NOMO-1 treated with dmso at 0.1 percent for 144 hours (cell line): ENCODE data around the gene EIF2A.
"Not testable (repeated sequence)": the region's sequence is repeated elsewhere in the genome, so short reads cannot be mapped to it uniquely, and the experiment has no call there.

ENCODE experiments used
- DNase-seq: peaks from one replicate; lab custom pipeline; 2025; ENCODE audit not compliant: unreplicated experiment; lab: John Stamatoyannopoulos, UW

The EIF2A gene

DNA sequence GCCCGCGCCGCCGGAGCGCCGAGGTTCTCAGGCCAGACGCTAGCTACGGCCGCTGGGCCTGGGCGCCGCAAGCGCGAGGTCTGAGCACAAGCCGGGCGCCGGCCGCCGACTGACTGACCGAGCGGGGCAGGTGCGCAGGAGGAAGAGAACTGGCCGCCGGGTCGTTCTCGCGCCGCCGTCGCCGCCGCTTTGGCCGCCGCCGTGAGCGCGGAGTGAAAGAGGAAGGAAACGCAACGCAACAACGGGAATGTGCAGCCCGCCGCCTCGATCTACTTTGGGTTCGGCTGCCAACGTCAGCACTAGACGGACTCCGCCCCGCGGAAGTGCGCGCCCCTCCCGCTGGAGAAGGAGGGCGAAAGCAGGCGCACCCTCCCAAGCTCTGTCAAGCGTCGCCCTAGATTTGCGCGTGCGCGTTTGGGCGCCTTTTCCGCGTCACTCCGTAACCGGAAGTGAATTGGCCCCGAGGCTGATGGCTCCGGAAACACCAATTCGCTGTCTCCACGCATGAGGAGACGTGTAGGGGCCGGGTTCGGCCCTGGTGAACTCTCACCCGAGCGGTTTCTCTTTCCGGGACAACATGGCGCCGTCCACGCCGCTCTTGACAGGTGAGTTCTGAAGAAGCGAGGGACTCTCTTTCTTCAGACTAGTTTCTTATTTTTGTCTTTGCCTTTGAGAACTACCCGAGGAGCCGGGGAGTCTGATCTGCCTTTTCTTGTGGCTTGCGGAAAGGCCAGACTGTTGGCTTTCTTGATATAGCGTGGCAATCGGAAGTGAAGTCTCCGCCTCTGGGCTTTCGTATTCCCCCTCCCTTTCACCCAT is at the start of gene EIF2A, which contains the start of gene SERP1:
TSS of gene EIF2A (plus strand) at position 562 of the 819 bp plus-strand sequence. CDS start at position 578, 16 bp downstream.
TSS of gene SERP1 (minus strand) at position 271 of the 819 bp plus-strand sequence. CDS start 361 bp downstream, outside the sequence.
- peak; percentile 100 for DNase-seq

DNA sequence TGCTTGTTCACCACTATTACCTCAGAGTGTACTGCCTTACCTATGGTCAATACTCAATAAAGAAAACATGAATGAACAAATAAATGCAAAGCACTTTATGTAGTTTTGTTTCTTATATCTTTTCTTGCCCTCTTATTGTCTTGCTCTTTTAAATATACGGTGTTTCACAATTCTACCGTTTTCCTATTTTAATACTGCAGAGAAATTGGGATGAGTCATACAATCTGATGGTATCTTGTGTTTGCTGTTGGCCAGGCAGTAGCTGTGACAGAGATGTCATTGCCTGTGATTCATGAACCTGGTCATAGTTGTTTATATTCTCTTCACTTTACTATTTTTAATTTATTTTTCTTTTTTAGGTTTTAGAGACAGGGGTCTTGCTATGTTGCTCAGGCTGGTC is 48.6 kb upstream of the EIF2A start:
- DNase-seq, result no peak

DNA sequence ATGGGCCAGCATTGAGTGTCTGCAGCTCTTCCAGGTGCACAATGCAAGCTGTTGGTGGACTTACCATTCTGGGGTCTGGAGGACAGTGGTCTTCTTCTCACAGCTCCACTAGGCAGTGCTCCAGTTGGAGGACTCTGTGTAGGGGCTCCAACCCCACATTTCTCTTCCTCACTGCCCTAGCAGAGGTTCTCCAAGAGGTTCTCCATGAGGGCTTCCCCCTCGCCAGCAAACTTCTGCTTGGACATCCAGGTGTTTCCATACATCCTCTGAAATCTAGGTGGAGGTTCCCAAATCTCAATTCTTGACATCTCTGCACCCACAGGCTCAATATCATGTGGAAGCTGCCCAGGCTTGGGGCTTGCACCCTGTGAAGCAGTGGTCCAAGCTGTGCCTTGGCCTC is 45.6 kb upstream of the EIF2A start:
- not testable (repeated sequence) for DNase-seq

DNA sequence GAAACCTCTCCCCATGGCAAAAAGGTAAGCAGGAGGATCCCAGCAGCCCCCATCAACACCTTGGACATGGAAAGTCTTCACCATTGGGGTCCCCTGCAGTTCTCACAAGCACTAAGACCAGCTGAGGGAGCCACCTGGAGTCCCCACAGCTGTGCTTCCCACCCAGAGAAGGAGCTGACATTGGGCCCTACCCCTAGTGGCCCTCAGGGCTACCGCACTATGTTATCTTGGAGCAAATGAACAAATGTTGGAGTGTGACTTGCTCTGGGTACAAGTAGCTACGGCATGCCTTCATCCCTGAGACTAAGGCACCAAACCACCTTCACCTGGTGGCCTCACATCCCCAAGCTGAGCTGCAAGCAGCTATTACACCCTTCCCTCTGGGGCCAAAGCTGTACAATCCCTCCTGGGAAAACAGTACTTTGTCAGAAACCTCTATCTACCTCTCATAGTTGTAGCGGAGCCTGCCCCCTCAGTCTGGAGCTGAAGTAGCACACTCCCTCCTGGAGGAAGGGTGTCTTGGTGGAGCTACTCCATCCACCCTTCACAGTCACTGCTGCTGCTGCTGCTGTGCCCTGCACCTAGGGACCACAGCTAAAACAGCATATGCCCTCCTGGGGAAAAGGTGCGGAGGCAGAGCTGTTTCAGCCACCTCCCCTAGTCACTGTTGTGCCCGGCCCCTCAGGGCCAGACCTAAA is 43.0 kb upstream of the EIF2A start:
- no peak for DNase-seq

DNA sequence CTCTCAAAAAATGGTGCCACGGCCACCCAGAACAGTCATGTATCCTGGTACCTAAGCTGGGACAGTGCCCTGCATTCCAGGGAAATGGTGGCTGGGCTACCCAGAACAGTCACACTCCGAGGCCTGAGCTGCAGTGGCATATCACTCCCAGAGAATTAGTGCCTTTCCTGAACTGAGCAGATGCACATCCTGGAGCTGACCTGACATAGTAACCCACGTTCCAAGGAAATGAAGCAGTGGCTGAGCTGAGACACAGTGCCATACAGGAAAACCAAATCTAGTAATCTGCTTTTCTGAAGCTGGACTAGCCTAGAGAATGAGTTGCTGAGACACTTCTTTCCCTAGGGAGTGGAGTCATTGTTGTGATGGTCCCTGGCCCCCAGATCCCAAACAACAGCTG is 42.1 kb upstream of the EIF2A start:
- no peak for DNase-seq

DNA sequence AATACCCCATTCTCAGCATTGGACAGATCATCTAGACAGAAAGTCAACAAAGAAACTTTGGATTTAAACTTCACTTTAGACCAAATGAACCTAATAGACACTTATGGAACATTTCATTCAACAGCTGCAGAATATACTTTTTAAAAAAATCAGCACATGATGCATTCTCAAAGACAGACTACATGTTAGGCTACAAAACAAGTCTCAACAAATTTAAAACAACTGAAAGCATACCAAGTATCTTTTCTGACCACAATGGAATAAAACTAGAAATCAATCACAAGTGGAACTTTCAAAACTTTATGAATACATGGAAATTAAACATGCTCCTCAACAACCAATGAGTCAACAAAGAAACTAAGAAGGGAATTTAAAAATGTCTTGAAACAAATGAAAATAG is 38.2 kb upstream of the EIF2A start:
- DNase-seq, result no peak

DNA sequence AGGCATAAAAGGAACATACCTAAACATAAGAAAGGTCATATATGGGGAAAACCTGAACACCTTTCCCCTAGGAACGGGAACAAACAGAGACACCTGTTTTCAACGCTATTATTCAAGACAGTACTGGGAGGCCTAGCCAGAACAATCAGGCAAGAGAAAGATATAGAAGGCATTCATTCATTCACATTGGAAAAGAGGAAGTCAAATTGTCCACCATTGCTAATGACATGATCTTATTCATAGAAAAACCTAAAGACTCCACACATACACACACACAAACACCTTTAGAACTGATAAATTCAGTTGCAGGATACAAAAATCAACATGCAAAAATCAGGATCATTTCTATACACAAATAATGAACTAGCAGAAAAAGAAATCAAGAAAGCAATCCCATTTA is 36.8 kb upstream of the EIF2A start:
- DNase-seq, result no peak

DNA sequence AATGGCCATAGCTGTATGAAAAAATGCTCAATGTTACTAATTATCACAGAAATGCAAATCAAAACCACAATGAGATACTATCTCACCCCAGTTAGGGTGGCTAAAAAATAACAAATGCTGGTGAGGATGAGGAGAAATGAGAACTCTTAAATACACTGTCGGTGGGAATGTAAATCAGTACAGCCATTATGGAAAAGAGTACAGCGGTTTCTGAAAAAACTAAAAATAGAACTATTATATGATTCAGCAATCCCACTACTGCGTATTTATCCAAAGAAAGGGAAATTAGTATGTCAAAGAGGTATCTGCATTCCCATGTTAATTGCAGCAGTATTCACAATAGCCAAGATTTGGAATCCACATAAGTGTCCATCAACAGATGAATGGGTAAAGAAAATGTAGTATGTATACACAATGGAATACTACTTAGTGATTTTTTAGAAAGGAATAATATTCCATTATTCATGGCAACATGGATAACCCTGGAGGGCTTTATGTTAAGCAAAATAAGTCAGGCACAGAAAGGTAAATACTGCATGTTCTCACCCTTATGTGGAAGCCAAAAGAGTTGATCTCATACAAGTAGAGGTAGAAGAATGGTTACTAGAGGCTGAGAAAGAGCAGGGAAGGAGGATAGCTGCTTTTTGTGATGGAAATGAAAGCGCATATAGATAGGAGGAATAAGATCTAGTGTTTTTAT is 35.3 kb upstream of the EIF2A start:
- no peak for DNase-seq

DNA sequence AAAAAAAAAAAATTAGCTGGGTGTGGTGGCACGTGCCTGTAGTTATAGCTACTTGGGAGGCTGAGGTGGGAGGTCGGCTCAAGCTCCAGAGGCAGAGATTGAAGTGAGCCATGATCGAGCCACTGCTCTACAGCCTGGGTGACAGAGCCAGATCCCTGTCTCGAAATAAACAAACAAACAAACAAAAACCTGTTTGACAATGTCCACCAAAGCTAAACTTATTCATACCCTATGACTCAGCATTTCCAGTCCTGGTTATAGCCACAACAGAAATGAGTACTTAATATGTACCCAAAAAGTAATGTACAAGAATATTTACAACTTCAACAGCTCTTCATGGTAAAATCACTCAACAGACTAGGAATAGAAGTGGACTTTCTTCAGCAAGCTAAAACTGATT is 31.4 kb upstream of the EIF2A start:
- no peak for DNase-seq

DNA sequence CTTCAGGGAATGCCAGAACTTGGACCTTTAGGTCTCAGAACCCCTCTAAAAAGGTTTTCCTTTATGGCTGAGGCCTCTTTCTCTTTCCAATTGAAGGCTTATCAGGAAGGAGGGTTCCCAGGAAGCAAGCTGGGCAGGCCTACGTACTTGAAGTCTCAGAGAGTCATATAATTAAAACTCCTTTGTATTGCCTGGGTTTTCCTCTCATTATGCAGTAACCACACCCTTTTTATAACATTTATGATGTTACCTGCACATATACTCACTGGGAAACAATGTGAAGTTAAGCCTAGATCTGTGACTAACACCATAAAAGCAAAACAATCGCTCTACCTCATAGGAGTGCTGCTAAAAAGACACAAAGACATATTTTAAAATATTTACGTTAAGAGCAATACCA is 27.6 kb upstream of the EIF2A start:
- DNase-seq, result no peak

DNA sequence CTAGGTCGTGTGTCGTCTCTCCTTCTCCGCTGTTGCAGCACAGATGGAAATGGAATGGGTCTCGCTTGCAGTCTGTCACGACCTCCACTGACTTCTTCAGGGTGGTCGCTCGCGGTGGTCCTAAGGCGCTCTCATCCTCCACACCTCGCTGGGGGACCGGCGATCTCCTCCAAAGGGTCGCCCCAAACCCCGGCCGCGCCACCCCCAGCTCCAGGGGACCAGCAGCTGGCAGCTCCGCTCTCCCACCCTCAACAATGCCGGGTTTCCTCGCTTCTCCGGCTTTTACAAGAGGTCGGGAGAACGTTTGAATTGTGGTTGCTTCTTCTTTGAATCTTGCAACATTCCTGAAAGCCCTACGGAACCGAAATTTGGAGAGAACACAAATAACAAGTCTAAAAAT is 26.2 kb upstream of the EIF2A start:
- no peak for DNase-seq

DNA sequence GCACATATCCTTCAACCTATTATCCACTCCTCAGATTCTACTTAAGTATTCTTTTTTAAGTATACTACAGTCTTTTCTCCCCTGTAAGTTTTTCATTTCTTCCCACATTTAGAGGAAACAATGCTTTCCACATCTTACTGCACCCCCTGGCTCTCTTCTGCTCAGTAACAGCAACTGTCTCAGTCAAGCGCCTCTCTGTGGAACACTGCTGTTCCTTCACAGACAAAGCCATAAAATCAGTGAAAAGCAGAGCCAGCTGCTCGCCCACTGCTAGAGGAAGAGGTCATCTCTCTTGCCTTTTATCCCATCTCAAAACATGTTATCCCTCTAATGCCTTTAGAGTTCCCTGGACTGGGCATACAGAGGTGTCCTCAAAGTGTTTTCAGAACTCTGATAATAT is 25.1 kb upstream of the EIF2A start:
- no peak for DNase-seq

DNA sequence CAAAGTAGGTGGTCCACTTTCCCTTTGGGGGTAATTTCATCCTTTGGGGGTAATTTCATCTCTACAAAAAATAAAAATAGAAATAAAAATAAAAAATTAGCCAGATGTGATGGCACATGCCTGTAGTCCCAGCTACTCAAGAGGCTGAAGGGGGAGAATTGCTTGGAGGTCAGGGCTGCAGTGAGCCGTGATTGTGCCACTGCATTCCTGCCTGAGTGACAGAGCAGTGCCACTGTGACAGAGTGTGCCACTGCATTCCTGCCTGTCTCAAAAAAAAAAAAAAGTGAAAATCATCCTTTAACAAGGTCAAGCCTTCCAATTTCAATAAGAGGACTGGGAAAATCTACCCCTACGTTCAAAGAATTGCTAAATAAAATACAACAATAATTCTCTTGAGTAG is 23.0 kb upstream of the EIF2A start:
- DNase-seq, result no peak

DNA sequence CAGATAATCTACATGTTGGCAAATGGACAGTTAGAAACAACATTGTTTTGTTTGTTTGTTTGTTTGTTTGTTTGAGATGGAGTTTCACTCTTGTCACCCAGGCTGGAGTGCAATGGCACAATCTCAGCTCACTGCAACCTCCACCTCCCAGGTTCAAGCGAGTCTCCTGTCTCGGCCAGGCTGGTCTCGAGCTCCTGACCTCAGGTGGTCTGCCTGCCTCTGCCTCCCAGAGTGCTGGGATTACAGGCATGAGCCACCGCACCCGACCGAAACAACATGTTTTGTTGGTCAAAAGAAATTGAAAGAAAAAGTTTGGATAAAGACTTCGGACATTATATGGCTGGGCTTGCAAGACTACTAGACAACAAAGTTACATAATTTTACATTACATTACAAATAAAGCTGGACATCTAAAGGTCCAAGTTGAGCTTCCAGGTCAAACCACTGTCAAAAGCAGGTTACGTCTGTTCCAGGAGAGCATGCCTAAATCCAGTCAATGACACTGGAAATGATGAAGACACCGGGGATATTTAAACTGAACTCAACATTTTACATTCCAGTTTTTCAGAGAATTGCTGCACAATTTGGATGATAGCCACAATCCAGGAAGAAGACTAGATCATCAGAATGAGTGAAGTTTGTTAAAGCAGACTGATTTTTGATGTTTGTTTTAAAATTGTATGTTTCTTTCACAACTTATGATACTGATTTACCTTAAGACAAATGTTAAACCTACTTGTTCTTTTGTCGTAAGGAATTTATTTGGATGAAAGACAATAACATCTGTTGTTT is 18.9 kb upstream of the EIF2A start:
- no peak for DNase-seq

DNA sequence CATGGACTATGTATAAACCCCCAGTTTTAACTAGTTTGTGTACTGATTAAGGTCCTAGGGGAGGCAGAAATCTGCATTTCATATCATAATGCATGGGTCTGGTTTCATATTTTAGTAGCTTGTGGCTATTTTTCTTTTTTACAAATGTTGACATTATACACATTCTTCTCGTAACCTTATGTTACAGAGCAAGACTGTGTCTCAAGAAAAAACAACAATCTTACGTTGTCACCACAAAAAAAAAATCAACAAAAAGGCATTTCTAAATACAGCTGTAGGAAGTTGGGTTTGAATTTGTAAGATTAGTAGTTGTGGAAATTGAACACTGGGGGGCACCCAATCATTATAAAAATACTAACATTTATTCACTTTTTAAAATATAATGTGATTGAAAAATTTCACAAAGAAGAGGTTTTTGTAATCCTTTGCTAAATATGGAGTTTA is 18.2 kb upstream of the EIF2A start:
- no peak for DNase-seq

DNA sequence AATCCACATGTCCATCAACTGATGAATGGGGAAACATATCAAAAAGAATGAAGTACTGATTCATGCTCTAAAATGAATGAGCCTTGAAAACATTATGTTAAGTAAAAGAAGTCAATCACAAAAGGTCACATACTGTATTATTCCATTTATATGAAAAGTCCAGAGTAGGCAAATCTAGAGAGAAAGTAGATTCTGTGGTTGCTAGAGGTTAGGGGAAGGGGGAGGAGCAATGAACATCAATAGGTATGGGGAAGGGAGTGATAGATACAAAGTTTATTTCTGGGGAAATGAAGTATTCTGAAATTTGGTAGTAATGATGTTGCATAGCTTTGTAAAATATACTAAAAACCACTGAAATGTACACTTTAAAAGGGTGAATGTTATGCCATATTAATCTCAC is 14.8 kb upstream of the EIF2A start:
- no peak for DNase-seq

DNA sequence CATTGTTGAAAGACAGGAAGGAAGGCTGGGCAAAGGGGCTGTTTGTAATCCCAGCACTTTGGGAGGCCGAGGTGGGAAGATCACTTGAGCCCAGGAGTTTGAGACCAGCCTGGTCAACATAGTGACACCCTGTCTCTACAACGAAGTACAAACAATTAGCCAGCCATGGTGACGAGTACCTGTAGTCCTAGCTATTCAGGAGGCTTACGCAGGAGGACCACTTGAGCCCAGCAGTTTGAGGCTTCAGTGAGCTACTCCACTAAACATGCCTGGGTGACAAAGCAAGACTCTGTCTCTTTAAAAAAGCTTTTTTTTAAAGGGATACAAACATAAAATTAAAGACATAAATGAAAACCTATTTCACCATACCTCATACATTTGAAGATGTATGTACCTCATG is 11.4 kb upstream of the EIF2A start:
- no peak for DNase-seq

DNA sequence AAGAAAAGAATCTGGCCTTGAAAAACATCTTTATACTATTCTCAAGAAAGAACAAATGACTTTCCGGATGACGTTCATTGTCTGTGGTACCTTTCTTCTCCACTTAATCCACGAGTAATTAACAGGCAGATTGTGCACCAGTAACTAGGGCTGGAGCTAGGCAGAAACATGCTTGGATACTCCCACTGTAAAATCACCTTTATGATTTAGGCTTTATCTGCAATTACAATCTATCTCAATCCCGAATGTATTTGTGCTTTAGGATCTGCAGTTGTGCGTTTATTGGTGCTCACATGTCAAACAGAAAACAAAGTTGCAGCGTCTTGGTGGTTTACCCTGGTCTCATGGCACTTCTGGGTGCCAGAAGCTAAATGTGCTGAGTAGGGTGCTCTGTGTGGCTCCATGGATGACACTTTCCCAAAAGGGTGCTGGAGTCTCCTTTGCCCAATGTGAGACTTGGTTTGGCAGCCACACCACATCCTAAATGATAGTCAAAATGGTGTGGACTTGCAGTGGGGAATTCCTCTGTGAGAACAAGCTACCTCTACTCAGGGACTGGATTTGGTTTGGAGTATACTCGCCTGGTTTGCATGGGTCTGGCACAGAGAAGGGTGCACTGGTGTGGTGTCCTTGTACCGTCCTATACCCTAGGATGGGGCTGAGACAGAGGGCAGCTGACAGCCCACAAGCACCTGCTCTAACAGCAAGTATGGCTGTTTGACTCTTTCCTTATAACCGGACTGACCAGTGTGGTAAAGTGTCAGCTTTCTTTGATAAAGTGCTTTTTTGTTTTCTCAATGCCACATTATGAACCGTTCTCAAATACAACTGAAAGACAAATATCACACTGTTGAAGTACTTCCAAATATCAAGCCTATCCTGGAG is 8.0 kb upstream of the EIF2A start:
- DNase-seq, result no peak

DNA sequence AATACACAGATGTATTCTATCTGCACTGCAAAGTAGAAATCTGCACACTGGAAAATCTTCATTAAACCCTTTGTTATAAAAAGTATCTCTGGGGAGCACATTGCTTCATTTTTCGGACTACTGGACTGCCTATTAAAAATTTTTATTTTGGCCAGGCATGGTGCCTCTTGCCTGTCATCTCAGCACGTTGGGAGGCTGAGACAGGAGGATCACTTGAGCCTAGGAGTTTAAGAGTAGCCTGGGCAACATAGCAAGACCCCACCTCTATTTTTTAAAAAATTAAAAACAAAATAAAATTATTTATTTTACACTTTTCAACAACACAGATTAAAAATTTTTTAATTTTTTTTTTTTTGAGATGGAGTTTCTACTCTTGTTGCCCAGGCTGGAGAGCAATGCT is 6.3 kb upstream of the EIF2A start:
- no peak for DNase-seq

DNA sequence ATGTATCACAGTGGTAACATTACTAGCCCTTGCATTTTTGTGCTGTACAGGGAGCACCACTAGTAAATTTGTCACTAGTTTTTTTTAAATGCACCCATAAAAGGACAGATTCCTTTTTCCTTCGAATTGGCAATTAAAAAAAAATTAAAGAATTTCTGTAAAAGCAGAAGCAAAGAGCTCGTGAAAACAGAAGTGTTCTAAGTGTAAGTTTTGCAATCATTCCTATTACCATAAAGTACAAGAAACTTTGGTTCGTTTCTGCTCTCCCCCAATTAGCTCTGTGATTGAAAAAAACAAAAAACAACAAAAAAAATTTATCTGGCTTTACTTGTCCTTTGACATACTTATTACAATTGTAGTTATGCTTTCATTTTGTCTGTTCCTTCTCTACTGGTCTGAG is 5.6 kb upstream of the EIF2A start:
- DNase-seq, result peak; percentile 41
